Activated CD8-positive, alpha-beta T cell treated with anti-CD3 and anti-CD28 coated beads for 36 hours (primary cell): ENCODE data around the gene CLCN4. TPM values are rescaled to one million over a fixed set of nuclear protein-coding genes. Genes with fewer than 3 reads are reported as not detected.

Experiments
- ATAC-seq: fragments of 200-7000 bp; cut with Tn5 transposase; one replicate; pipeline ENCODE4 v1.10.0; 2021; ENCODE audit warnings: mild to moderate bottlenecking, moderate library complexity
- CTCF ChIA-PET: fragments of 350-600 bp; sonication (Branson Sonifier 250); formaldehyde crosslinking; loops from one replicate; lab custom pipeline; 2021; ENCODE audit warnings: antibody characterized with exemption; lab: Charles Lee
- POLR2A ChIA-PET: fragments of 350-600 bp; sonication (Branson Sonifier 250); formaldehyde crosslinking; loops from one replicate; lab custom pipeline; 2021; ENCODE audit warnings: antibody characterized with exemption; lab: Charles Lee
- DNase-seq: peaks from one replicate; pipeline ENCODE4 v3.0.0-alpha.2; 2020
- H3K27ac Mint-ChIP-seq: one replicate; pipeline ENCODE4 v1.8.0; 2021; ENCODE audit warnings: mild to moderate bottlenecking, mixed read lengths
- H3K27me3 Mint-ChIP-seq: one replicate; pipeline ENCODE4 v1.8.0; 2021; ENCODE audit warnings: mixed read lengths
- H3K36me3 Mint-ChIP-seq: one replicate; pipeline ENCODE4 v1.8.0; 2021; ENCODE audit warnings: low read depth, mixed read lengths
- H3K4me1 Mint-ChIP-seq: one replicate; pipeline ENCODE4 v1.8.0; 2021; ENCODE audit warnings: low read depth, mixed read lengths
- H3K4me3 Mint-ChIP-seq: one replicate; pipeline ENCODE4 v1.8.0; 2021; ENCODE audit warnings: mild to moderate bottlenecking, moderate library complexity, mixed read lengths
- H3K9me3 Mint-ChIP-seq: one replicate; pipeline ENCODE4 v1.8.0; 2021; ENCODE audit warnings: mixed read lengths
- CTCF ChIP-seq: fragments of 200-600 bp; IDR thresholded peaks from one replicate; pipeline ENCODE4 v1.8.0; 2022; ENCODE audit warnings: antibody characterized with exemption, mild to moderate bottlenecking
- intact Hi-C: fragments of 100-400 bp; cut with micrococcal nuclease; formaldehyde crosslinking; loops from one replicate; pipeline ENCODE4 v1.10.0; 2022
- total RNA-seq, 2 experiments: library from RNA; stranded (reverse); gene quantifications; one replicate each; pipeline ENCODE4 v1.2.3, GENCODE V29; 2021

The CLCN4 gene
- total RNA-seq, 2 experiments from 2014 or later = not detected

GRCh38 chrX:10119399-10119990, 37.3 kb upstream of the CLCN4 start:
- DNase-seq (peak; percentile 75), ATAC-seq (peak; percentile 77)
- CTCF ChIA-PET = interaction anchor here (0.6 to 11.7 kb wide), 52 partner anchors 8 to 321 kb away, joined by 3 to 244 read pairs (median 4); no protein-coding TSS in a partner anchor
- intact Hi-C loops = loop anchor here (2.0 to 5.0 kb wide), 5 partner anchors 37 to 247 kb away; no protein-coding TSS in a partner anchor
- no peak overlapping the region for H3K4me3 Mint-ChIP-seq
- peaks cover 48% of the 10 kb centered on the region for H3K4me1 Mint-ChIP-seq
- peaks cover 11% of the 10 kb centered on the region for H3K36me3 Mint-ChIP-seq
- TF ChIP-seq CTCF = peak; percentile 100
- POLR2A ChIA-PET = interaction anchor here (1.2 to 2.1 kb wide), 4 partner anchors 103 to 129 kb away, joined by 3 to 5 read pairs (median 3); no protein-coding TSS in a partner anchor
- no peaks in the 10 kb centered on the region for H3K27me3 Mint-ChIP-seq
- peak overlapping the region; percentile 59 for H3K27ac Mint-ChIP-seq
- H3K9me3 Mint-ChIP-seq = no peaks in the 10 kb centered on the region

GRCh38 chrX:10120331-10120730, 36.4 kb upstream of the CLCN4 start:
- intact Hi-C loops = no loop called here
- H3K27me3 Mint-ChIP-seq = no peaks in the 10 kb centered on the region
- H3K36me3 Mint-ChIP-seq = peaks cover 11% of the 10 kb centered on the region
- H3K9me3 Mint-ChIP-seq = no peaks in the 10 kb centered on the region
- no peak for DNase-seq
- POLR2A ChIA-PET = interaction anchor here (1.2 to 2.1 kb wide), 2 partner anchors 104 to 130 kb away, joined by 3 to 5 read pairs; no protein-coding TSS in a partner anchor
- no peak overlapping the region for H3K27ac Mint-ChIP-seq
- H3K4me3 Mint-ChIP-seq = no peak overlapping the region
- CTCF ChIA-PET = interaction anchor here (0.6 to 11.7 kb wide), 40 partner anchors 8 to 250 kb away, joined by 3 to 244 read pairs (median 5); no protein-coding TSS in a partner anchor
- no peak for TF ChIP-seq CTCF
- ATAC-seq = no peak
- peaks cover 44% of the 10 kb centered on the region for H3K4me1 Mint-ChIP-seq

- H3K4me3 Mint-ChIP-seq = no peak overlapping the region
- POLR2A ChIA-PET = interaction anchor here (1.3 kb wide), 1 partner anchor 123 kb away, joined by 3 read pairs; no protein-coding TSS in a partner anchor
- peaks cover 11% of the 10 kb centered on the region for H3K36me3 Mint-ChIP-seq
- ATAC-seq (no peak), DNase-seq (no peak)
- intact Hi-C loops = no loop called here
- no peak for TF ChIP-seq CTCF
- H3K27ac Mint-ChIP-seq = no peak overlapping the region
- CTCF ChIA-PET = interaction anchor here (1.0 to 11.7 kb wide), 12 partner anchors 10 to 236 kb away, joined by 3 to 244 read pairs (median 11); no protein-coding TSS in a partner anchor
- H3K27me3 Mint-ChIP-seq = no peaks in the 10 kb centered on the region
- no peaks in the 10 kb centered on the region for H3K9me3 Mint-ChIP-seq
- H3K4me1 Mint-ChIP-seq = peaks cover 44% of the 10 kb centered on the region
Observed at GRCh38 chrX:10120828-10121227, 35.9 kb upstream of the CLCN4 start.

- Mint-ChIP-seq H3K4me3 (no peak overlapping the region), H3K27me3 (no peaks in the 10 kb centered on the region), H3K27ac (peak overlapping the region; percentile 34), H3K9me3 (no peaks in the 10 kb centered on the region), H3K4me1 (peaks cover 37% of the 10 kb centered on the region), H3K36me3 (peaks cover 7% of the 10 kb centered on the region)
- ATAC-seq (no peak), DNase-seq (peak; percentile 17)
- ChIA-PET CTCF (interaction anchor here (0.9 to 11.7 kb wide), 3 partner anchors 125 to 237 kb away, joined by 4 to 244 read pairs (median 11); no protein-coding TSS in a partner anchor), POLR2A (interaction anchor here (1.3 kb wide), 1 partner anchor 124 kb away, joined by 3 read pairs; no protein-coding TSS in a partner anchor)
- no peak for TF ChIP-seq CTCF
- intact Hi-C loops = no loop called here
Observed at GRCh38 chrX:10121787-10122186, 35.0 kb upstream of the CLCN4 start.
